C1 segment of cervical spinal cord (tissue), 14 donors: ENCODE measurements around the gene NME5.

ENCODE experiments used
- DNase-seq, 14 donors: peaks; one replicate each; lab custom pipeline; 2025; lab: John Stamatoyannopoulos, UW

The NME5 gene

GRCh38 chr5:138132543-138132942 is 6.7 kb downstream of the NME5 start:
- peak in 1 of 14 donors; percentile 16 for DNase-seq

GRCh38 chr5:138129347-138129746 is 9.9 kb downstream of the NME5 start:
- no peak for DNase-seq

- no peak for DNase-seq
Observed at GRCh38 chr5:138128334-138128733, 10.9 kb downstream of the NME5 start.

DNA sequence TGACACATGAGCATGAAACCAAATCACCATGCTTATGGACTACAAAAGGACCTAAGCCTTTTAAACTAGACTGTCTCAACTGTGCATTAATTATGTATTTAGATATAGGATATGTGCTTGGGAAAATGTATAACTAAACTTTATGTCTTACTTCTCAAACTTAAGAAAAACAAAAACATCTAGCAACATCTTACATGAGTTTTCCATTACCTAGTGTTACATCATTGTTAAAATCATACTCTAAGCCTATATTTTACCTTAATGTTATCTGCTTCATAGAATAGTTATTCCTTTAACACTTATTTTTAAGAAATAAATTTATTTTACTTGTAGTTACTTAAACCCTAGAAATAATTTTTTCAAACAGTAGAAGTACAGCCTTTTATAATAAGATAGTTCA is 24.0 kb downstream of the NME5 start:
- no peak for DNase-seq

- no peak for DNase-seq
Observed at GRCh38 chr5:138111937-138112336, 27.3 kb downstream of the NME5 start.

DNA sequence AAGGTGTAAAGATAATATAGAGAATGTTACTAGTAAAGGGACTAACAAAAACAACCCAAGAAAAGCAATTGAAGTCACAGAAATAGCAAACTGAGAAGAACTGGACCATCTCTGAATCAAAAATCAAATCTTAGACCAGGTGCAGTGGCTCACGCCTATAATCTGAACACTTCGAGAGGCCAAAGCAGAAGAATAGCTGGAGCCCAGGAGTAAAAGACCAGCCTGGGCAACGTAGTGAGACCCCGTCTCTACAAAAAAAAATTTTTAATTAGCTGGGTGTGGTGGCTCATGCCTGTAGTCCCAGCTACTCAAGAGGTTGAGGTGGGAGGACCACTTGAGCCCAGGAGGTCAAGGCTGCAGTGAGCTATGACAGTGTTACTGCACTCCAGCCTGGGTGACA is 28.0 kb downstream of the NME5 start:
- no peak for DNase-seq

GRCh38 chr5:138110266-138110963 is 28.8 kb downstream of the NME5 start:
- peak in 1 of 14 donors; percentile 2 for DNase-seq

DNA sequence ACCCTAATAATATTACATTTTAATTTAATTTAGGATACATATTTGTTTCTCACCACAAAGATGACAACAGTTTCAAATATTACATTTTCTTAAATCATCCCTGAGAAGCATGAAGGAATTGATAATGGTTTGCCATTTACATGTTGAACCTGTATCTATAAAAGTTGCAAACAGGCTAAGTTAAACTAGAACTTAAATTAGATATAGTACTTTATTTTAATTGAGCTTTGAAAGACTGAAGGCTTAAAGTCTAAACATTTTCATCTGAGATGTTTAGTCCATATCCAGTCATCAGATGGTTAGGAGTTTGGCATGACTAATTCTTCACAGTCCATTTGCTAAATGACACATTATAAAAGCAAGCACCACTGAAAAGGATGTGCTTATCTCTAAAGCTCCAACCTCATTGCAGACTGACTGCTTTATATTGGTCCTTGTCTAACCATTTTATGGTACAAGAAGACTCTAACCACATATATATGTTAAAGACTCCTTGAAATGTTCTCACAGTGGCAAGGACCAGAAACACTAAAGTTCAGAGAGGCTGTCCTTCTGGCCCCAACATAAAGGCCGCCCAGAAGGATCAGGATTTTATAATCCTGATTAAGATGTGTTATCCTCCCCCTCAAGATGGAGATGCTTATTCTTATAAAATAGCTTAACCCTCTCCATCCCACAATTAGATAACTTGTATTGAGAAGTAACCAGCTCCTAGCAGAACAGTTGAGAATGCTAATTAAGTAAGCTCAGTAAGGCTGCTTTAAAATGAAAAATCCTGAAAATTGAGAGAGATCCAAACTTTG is 29.6 kb downstream of the NME5 start:
- no peak for DNase-seq

DNA sequence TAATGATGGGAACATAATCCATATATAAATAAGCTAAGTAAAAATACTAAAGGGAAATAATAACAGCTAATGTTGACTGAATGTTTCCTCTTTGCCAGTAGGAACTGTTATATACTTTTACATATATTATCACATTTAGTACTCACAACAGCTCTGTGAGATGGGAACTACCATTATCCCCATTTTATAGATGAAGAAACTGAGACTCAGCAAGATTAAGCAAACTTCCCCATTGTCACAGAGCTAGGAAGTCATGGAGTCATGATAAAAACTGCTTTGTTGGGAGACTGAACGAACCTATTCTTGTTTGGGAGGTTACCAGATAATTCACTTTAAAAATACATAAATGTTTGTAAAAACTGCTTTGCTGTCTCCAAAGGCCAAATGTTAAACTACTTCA is 32.0 kb downstream of the NME5 start:
- DNase-seq, result no peak

- no peak for DNase-seq
Observed at GRCh38 chr5:138105709-138106108, 33.5 kb downstream of the NME5 start.

- no peak for DNase-seq
Observed at GRCh38 chr5:138103319-138103637, 36.0 kb downstream of the NME5 start.

GRCh38 chr5:138102454-138103318 is 36.5 kb downstream of the NME5 start:
- no peak for DNase-seq

- DNase-seq, result no peak
Observed at GRCh38 chr5:138096997-138097828, 42.0 kb downstream of the NME5 start.

- no peak for DNase-seq
Observed at GRCh38 chr5:138096363-138096762, 42.9 kb downstream of the NME5 start.

DNA sequence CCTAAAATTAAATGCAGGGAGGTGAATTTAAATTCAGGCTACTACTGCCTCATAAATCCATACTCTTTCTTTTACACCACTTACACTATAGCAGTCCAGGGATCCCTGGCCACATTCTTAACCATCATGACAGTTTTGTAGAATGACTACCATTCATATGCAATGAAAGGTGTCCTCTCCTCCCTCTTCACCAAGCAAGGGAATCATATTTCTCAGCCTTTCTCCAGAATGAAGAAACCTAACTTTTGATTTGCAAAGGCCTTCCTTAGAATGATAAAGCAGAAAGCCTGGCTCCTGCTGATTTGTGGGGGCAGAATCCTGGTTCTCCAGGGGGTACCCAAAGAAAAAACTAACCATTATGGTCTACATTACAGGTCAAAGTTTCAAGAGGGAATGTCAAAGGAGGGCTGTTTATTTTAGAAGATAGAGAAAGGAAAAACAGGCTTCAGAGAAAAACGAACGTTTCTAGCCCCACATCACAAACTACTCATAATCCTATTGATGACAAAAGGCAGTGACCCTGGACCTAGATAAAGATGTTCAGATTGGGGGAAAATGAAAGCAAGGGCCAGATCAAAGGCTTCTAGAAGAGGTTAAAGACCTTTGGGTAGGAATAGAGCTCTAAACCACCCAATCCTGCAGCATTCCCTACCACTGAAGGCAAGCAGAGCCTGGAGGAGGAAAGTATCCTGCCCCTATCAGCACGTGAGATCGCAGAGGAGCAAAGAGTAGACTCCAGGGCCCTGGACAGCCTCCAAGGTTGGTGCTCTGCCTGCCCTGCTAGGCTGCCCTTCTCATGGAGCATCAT is 43.9 kb downstream of the NME5 start:
- no peak for DNase-seq

- DNase-seq, result no peak
Observed at GRCh38 chr5:138093036-138093435, 46.2 kb downstream of the NME5 start.

DNA sequence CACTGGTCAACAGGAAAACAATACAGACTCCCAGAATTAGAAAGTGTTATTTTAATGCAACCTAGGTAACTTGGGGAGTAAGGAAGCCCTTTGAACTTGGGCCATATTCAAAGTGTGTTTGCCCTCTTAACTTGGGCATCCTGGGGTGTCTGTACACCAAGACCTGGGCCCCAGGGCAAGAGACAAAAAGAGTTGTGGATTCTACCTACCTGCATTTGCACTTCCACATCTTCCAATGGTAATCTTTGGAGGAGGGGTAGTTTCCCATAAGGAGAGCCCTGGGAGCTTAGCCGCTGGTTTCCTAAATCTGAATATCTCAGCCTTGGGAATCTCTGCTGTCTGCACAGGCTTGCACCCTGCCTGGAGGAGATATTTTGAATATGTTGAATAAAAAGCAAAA is 46.9 kb downstream of the NME5 start:
- no peak for DNase-seq

DNA sequence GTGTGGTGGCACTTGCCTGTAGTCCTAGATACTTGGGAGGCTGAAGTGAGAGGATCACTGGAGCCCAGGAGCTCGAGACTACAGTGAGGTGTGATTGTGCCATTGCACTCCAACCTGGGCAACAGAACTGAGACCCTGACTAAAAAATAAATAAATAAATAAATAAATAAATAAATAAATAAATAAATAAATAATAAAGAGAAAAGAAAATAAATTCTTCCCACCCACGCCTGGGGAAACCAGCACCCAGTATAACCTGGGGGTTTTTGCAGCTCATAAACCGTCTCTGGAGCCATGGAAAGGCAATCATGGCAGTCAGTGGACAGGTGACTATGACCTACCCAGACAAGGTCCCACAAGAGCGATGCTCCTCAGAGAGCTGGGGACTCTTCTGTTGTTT is 47.5 kb downstream of the NME5 start:
- DNase-seq, result no peak

- DNase-seq, result no peak
Observed at GRCh38 chr5:138083702-138084101, 55.5 kb downstream of the NME5 start, which contains the start of gene WNT8A. Gene WNT8A (plus strand): TSS chr5:138084033. CDS start chr5:138084128, 95 bp downstream.

DNA sequence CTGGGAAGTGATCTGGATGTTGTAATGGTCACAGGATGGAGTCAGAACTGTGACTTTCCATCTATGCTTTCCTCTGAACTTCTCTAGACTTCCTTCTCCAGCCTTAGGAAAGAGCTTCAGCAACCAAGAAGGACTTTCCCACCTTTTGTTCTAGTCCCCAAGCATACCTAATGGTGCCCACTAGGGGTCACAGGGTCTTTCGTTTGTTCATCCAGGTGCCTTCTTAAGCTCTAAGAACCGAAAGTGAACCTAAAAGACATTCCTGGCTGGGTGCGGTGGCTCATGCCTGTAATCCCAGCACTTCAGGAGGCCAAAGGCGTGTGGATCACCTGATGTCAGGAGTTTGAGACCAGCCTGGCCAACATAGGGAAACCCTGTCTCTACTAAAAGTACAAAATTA is 57.2 kb downstream of the NME5 start:
- no peak for DNase-seq
